ENCODE results near the gene OR13F1.
"Not testable (repeated sequence)": the region's sequence is repeated elsewhere in the genome, so short reads cannot be mapped to it uniquely, and the experiment has no call there.

- TF ChIP-seq CTCF (IDR thresholded peaks at IDR 0.05; ENCODE audit: control extremely low read depth in 1 of 3, insufficient read depth in 1 of 3, low read depth in 1 of 3, low read length in 3 of 3); POLR2A (IDR thresholded peaks at IDR 0.05; ENCODE audit: control extremely low read depth in 1 of 2, low read depth in 2 of 2, low read length in 2 of 2); EZH2 (IDR thresholded peaks at IDR 0.05; ENCODE audit: low read depth, low read length, severe bottlenecking); RAD21 (IDR thresholded peaks at IDR 0.05 in 1 of 2, conservative IDR thresholded peaks at IDR 0.05 in 1 of 2; ENCODE audit: low read depth in 2 of 2, low read length in 2 of 2): not testable (repeated sequence)
Observed at GRCh38 chr9:104520241-104520640, 16.2 kb downstream of the OR13F1 start.
